Transverse colon (tissue), 4 donors: ENCODE results near the gene NEDD4L. TPM values are rescaled to one million over a fixed set of nuclear protein-coding genes. Genes with fewer than 3 reads are reported as not detected.

ENCODE experiments used
- DNase-seq: peaks from one replicate; pipeline ENCODE4 v3.0.0-alpha.2; 2019
- H3K27ac ChIP-seq, 4 donors: fragments of 200-600 bp; sonication (generic); 2 replicates each; pipeline ENCODE4 v1.5.1; 2016 to 2018; ENCODE audit warnings: inconsistent platforms in 4 of 4
- H3K27me3 ChIP-seq: fragments of 200-600 bp; sonication (generic); 2 replicates; pipeline ENCODE4 v1.5.1; 2017; ENCODE audit warnings: inconsistent platforms
- H3K36me3 ChIP-seq, 4 donors: fragments of 200-600 bp; sonication (generic); 2 replicates each; pipeline ENCODE4 v1.5.1; 2017 to 2019; ENCODE audit warnings: inconsistent platforms in 4 of 4
- H3K4me1 ChIP-seq, 4 donors: fragments of 200-600 bp; sonication (generic); 2 replicates each; pipeline ENCODE4 v1.5.1; 2017 to 2020; ENCODE audit warnings: inconsistent platforms in 4 of 4
- H3K4me3 ChIP-seq, 4 donors: fragments of 200-600 bp; sonication (generic); 1 replicate in 1 of 4; 2 replicates in 3 of 4; pipeline versions ENCODE4 v1.5.1 to v1.6.1; 2017 to 2019; ENCODE audit warnings: inconsistent platforms in 4 of 4
- H3K9me3 ChIP-seq, 2 donors: fragments of 200-600 bp; sonication (generic); 2 replicates each; pipeline ENCODE4 v1.5.1; 2017 to 2019; ENCODE audit warnings: inconsistent platforms in 2 of 2
- CTCF ChIP-seq, 5 experiments: fragments of 200-600 bp in 3 of 5; fragments of 450-650 bp in 2 of 5; sonication (generic) in 3 of 5; IDR thresholded peaks; 1 replicate in 2 of 5; 2 replicates in 3 of 5; pipeline ENCODE4 v1.5.1; 2016 to 2017; ENCODE audit warnings: antibody characterized with exemption in 5 of 5, inconsistent platforms in 3 of 5, mild to moderate bottlenecking in 2 of 5, moderate library complexity in 1 of 5
- EP300 ChIP-seq: sonication (generic); formaldehyde crosslinking; IDR thresholded peaks from one replicate; pipeline ENCODE4 v1.6.1; 2017; ENCODE audit warnings: antibody characterized with exemption, low read depth
- POLR2A ChIP-seq: fragments of 450-650 bp; IDR thresholded peaks from one replicate; pipeline ENCODE4 v1.6.1; 2016; ENCODE audit warnings: antibody characterized with exemption, mild to moderate bottlenecking, moderate library complexity
- POLR2AphosphoS5 ChIP-seq, 3 donors: sonication (generic); formaldehyde crosslinking; IDR thresholded peaks; one replicate each; pipeline ENCODE4 v1.6.1; 2016; ENCODE audit warnings: antibody characterized with exemption in 3 of 3
- WGBS, 2 donors: methylation state at CpG; one replicate each; pipeline ENCODE4 v1.1.5; 2018; ENCODE audit warnings: low coverage in 1 of 2; 5-methylcytosine and 5-hydroxymethylcytosine counted together
- in situ Hi-C, 4 donors: fragments of 200-750 bp; cut with MboI; loops; one replicate each; pipeline versions ENCODE4 v1.15.0 to v1.15.1; 2017; ENCODE audit warnings: low sequenced_read_pairs in 3 of 4, low pct_ligation_motif_present in 1 of 4, low pct_unique_long_range_greater_than_20kb in 1 of 4
- intact Hi-C: fragments of 100-400 bp; cut with DNase I; formaldehyde crosslinking; loops from one replicate; pipeline ENCODE4 v1.15.1; 2023; ENCODE audit warnings: low total_unique reads
- total RNA-seq, 4 donors: library from RNA; depleted of rRNA; stranded (reverse); fragments of >200 nt; gene quantifications; one replicate each; pipeline ENCODE4 v1.1.0, GENCODE V29; 2016

NEDD4L gene
- total RNA-seq, 4 donors from 2014 or later: 217 to 773 (median 305) TPM

- TF ChIP-seq CTCF (IDR thresholded peaks at IDR 0.05) (no peak), POLR2AphosphoS5 (IDR thresholded peaks at IDR 0.05) (peak; percentile 8 to 32 (median 9))
- H3K36me3 ChIP-seq: peaks cover 0 to 20% (median 7%) of the 10 kb centered on the region in 4 donors
- no peaks in the 10 kb centered on the region for H3K9me3 ChIP-seq
- DNase-seq: no peak
- 60 to 67% methylated on average over 6 to 8 of the region's 8 CpGs for WGBS, 2 donors
- no peaks in the 10 kb centered on the region for H3K4me1 ChIP-seq
- H3K27ac ChIP-seq: peak overlapping the region; percentile 61 to 68 (median 65)
- intact Hi-C loops (no loop called here), in situ Hi-C loops (no loop called here)
- no peaks in the 10 kb centered on the region for H3K27me3 ChIP-seq
- no peak overlapping the region for H3K4me3 ChIP-seq
These were observed 318.1 kb downstream of the NEDD4L start for GRCh38 chr18:58362027-58362575.

- intact Hi-C loops (no loop called here), in situ Hi-C loops (no loop called here)
- Histone ChIP-seq H3K9me3 (no peaks in the 10 kb centered on the region), H3K4me1 (no peaks in the 10 kb centered on the region), H3K36me3 (peaks cover 0 to 21% (median 7%) of the 10 kb centered on the region in 4 donors), H3K27ac (peak overlapping the region; percentile 61 to 68 (median 65)), H3K4me3 (no peak overlapping the region), H3K27me3 (no peaks in the 10 kb centered on the region)
- no peak for DNase-seq
- TF ChIP-seq POLR2A (no peak), EP300 (no peak), POLR2AphosphoS5 (IDR thresholded peaks at IDR 0.05) (no peak)
- 55 to 66% methylated on average over 2 of the region's 2 CpGs for WGBS, 2 donors
These were observed 318.8 kb downstream of the NEDD4L start for GRCh38 chr18:58362829-58363271.

GRCh38 chr18:58363767-58364540 lies 319.9 kb downstream of the NEDD4L start:
- TF ChIP-seq CTCF (IDR thresholded peaks at IDR 0.05) (no peak), POLR2AphosphoS5 (IDR thresholded peaks at IDR 0.05) (no peak), POLR2A (no peak), EP300 (no peak)
- Histone ChIP-seq H3K4me1 (no peaks in the 10 kb centered on the region), H3K36me3 (peaks cover 0 to 21% (median 7%) of the 10 kb centered on the region in 4 donors), H3K9me3 (no peaks in the 10 kb centered on the region), H3K4me3 (no peak overlapping the region), H3K27ac (no peak overlapping the region), H3K27me3 (no peaks in the 10 kb centered on the region)
- WGBS, 2 donors: 89 to 91% methylated on average over 6 of the region's 6 CpGs
- no peak for DNase-seq
- intact Hi-C loops: no loop called here
- in situ Hi-C loops: no loop called here

GRCh38 chr18:58364876-58365528 lies 321.0 kb downstream of the NEDD4L start:
- DNase-seq: no peak
- in situ Hi-C loops (no loop called here), intact Hi-C loops (no loop called here)
- H3K9me3 ChIP-seq: no peaks in the 10 kb centered on the region
- no peaks in the 10 kb centered on the region for H3K4me1 ChIP-seq
- H3K27ac ChIP-seq: no peak overlapping the region
- no peak overlapping the region for H3K4me3 ChIP-seq
- H3K36me3 ChIP-seq: peaks cover 0 to 21% (median 7%) of the 10 kb centered on the region in 4 donors
- 80 to 94% methylated on average over 2 to 7 of the region's 7 CpGs for WGBS, 2 donors
- no peaks in the 10 kb centered on the region for H3K27me3 ChIP-seq
- no peak for TF ChIP-seq POLR2A
- TF ChIP-seq EP300: no peak
- TF ChIP-seq CTCF (IDR thresholded peaks at IDR 0.05): no peak
- TF ChIP-seq POLR2AphosphoS5 (IDR thresholded peaks at IDR 0.05): no peak
